ENCODE data around the gene KAZN.
"Not testable (repeated sequence)": the region's sequence is repeated elsewhere in the genome, so short reads cannot be mapped to it uniquely, and the experiment has no call there.

Gene KAZN

DNA sequence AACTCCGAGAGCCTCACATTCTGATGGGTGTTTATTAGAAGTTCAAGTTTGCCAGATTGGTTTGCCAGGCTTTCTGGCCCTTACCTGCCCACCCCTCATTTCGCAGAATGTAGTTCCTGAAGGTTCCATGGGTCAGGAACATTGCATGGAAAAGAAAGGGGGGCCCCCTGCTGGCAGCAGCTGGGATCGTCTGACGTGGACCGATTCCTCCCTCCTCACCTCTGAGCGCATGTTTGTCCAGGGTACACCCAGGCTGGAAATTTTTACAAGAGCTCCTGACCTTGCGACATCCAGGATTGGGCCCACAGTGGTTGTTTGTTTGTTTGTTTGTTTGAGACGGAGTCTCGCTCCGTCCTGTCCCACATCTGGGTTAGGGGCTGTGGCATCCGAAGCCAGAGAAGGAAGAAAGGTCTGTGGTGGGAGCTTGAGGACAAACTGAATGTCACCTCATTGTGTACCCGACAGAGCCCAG lies 429.1 kb downstream of the KAZN start:
- peak; percentile 7 for DNase-seq

- DNase-seq = no peak
These were observed 429.6 kb downstream of the KAZN start for GRCh38 chr1:15028102-15028501.

DNA sequence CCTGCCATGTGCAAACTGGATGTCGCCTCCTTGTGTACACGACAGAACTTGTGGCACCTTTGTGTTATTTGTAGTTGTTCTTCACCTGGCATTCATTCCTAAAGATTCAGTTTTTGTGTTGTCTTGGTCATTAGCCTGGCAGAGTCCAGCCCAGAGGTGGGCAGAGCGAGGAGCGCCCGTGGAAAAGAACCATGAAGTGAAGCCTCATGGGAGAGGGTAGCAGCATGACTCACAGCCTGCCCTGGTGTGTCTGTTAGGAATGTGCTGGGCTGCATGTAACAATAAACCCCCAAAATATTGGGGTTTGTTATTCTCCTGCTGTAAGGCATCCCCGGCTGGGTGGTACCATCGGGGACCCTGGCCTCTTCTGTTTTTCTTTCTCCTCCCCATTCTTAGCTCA lies 430.1 kb downstream of the KAZN start:
- no peak for DNase-seq

GRCh38 chr1:15029036-15029435 lies 430.6 kb downstream of the KAZN start:
- DNase-seq = no peak

DNA sequence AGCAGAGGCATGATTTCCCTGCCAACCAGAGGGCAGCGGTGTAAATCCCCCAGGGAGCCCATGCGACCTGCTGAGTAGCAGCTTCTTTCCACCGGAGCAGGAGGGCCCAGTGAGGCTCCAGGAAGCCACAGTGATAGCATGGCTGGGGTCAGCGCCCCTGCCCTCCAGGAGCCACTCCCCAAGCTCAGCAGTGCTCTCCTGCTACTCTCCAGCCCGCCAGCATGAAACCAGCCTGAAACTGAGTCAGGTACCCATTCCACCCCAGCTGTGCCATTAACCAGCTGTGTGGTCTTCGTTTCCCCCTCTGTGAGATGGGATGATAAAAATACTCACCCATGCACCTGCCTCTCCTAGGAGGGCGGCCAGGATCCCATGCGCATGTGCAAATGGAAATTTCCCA lies 431.3 kb downstream of the KAZN start:
- DNase-seq = no peak

DNA sequence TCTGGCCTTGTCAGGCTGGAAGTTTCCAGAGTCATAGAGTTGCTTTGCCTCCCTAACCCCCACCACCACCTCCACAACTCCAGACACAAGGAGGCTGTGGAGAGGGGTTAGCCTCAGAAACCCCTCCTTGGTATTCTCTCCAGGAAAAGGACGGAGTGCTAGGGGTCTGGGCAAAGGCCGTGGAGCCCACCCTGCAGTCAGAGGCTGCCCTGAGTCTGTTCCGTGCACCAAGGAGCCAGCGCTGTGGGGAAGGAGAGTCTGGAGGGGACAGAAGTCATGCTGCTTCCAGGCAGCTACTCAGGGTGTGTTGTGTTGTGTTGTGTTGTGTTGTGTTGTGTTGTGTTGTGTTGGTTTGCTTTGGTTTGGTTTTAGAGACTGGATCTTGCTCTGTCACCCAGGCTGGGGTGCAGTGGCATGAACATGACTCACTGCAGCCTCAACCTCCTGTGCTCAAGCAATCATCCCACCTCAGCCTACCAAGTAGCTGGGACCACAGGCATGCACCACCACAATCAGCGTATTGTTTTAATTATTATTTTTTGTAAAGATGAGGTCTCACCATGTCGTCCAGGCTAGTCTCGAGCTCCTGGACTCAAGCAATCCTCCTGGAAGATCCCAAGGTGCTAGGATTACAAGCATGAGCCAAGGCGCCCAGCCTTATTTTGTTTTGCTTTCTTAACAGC lies 432.9 kb downstream of the KAZN start:
- DNase-seq = no peak

- no peak for DNase-seq
These were observed 434.8 kb downstream of the KAZN start for GRCh38 chr1:15033264-15033663.

- DNase-seq = no peak
These were observed 436.2 kb downstream of the KAZN start for GRCh38 chr1:15034656-15035055.

GRCh38 chr1:15035236-15035635 lies 436.8 kb downstream of the KAZN start:
- no peak for DNase-seq

DNA sequence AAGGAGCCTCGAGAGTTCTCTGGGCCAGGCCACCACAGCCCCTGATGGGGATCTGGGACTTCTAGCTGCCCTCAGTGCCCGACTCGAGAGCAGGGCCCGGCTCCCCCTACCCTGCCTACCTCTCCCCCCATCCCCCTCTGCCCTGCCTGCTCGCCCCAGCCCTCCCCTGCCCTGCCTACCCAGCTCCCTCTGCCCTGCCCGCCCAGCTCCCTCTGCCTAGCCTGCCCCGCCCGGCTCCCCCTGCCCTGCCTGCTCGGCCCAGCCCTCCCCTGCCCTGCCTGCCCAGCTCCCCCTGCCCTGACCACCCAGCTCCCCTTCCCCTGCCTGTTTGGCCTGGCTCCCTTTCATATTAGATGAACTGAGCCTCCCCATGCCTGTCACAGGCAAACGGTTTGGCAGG lies 437.6 kb downstream of the KAZN start:
- DNase-seq = no peak

- DNase-seq = no peak
These were observed 439.9 kb downstream of the KAZN start for GRCh38 chr1:15038232-15039016.

DNA sequence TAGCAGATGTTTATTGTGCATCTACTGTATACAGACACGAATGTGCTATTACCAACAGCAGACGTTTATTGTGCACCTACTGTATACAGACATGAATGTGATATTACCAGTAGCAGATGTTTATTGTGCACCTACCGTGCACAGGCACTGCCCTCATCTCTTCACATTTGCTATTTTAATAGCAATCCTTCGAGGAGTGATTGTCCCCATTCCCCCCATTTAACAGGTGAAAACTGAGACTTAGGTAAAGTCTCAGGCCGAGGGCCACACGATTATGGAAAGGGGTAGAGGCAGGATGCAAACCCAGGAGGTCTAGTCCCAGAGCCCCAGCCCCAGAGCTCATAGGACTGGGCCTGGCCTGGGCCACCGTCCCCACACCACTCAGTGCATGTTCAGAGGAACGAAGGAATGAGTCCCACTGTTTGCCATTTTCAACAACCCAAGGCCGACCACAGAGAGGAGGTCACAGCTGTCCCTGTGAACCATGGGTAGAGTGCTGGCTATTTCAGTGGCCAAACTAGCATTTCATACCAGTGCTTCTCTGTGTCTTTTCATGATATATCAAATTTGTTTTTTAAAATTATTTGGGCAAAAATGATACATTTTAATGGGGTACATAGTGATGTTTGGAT lies 440.6 kb downstream of the KAZN start:
- no peak for DNase-seq

GRCh38 chr1:15039901-15040300 lies 441.4 kb downstream of the KAZN start:
- DNase-seq = no peak

GRCh38 chr1:15040685-15041084 lies 442.2 kb downstream of the KAZN start:
- DNase-seq = not testable (repeated sequence)

DNA sequence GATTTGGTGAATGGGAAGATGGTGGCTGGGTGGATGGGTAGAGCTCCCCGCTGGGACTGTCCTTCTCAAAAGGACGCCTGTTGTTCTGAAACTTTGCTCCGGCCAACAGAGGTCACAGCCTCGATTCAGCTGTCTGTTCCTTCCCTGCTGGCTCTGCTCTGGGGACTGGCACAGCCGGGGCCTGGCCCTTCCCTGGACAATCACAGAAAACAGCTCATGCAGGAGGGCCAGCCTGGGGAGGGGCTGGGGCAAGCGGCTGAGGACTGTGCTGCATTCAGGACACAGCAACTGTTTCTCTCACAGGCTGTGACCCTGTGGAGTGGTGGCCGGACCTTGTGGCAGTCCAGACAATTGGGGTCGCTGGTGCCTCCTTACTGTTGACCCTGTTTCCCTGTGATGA lies 444.4 kb downstream of the KAZN start:
- DNase-seq = no peak

GRCh38 chr1:15043934-15044333 lies 445.4 kb downstream of the KAZN start:
- no peak for DNase-seq

DNA sequence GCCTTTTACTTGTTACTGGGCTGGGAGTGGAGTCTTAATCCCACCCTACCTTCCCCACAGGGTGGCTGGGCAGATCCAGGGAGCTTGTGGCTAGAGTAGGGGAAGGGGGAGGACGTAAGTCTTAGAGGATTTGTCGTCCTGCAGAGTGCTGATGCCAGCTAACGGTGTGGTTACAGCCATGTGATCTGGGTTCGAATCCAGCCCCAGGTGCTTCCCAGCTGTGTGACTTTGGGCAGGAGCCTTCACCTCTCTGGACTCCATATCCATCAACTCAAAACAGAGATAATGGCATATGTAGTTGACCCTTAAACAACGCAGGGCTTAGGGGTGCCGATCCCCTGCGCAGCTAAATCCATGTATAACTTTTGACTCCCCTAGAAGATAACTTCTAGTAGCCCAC lies 446.6 kb downstream of the KAZN start:
- DNase-seq = no peak

DNA sequence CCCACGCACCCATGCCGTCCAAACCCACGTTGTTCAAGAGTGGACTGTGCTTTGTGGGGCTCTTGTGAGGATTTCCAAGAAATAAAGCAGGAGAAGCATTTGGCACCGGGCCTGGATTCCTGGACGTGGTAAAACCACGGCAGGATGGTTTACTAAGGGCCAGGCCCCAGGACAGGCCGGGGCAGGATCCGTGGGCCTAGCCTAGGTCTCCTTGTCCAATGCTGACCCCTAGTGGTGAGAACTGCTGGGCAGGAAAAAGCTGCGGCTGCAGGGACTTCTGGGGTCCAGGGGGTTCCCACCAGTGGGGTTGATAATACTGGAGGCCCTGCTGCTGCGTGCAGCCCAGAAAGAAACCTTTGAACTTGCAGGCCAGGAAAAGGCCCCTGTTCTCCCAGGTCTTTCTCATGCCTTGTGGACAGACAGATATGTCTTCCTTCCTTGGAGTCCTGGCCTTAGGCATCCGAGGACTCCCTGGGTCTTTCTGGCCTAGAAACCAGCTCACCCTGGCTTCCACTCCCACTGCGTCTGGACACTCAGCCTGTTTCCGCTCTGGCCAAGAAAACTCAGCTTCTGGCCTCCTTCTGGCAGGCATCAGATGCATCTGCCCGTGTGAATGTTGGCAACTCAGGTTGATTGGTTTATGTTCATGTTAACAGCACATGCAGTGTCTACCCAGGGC lies 448.1 kb downstream of the KAZN start:
- DNase-seq = peak; percentile 38

GRCh38 chr1:15047237-15047636 lies 448.8 kb downstream of the KAZN start:
- no peak for DNase-seq

DNA sequence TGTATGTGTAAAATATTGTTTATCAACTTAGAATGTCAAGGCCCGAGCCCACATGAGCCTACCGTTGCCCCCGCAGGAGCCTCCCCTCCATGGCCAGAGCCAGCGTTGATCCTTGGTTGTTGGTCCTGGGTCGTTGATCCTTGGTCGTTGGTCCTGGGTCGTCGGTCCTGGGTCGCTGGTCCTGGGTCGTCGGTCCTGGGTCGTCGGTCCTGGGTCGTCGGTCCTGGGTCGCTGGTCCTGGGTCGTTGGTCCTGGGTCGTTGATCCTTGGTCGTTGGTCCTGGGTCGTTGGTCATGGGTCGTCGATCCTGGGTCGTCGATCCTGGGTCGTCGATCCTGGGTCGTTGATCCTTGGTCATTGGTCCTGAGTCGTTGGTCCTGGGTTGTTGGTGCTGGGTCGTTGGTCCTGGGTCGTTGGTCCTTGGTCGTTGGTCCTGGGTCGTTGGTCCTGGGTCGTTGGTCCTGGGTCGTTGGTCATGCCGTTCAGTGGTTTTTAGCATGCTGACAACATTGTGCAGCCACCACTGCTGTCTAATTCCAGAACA lies 450.0 kb downstream of the KAZN start:
- no peak for DNase-seq

- no peak for DNase-seq
These were observed 450.6 kb downstream of the KAZN start for GRCh38 chr1:15049067-15049466.

- no peak for DNase-seq
These were observed 453.5 kb downstream of the KAZN start for GRCh38 chr1:15051882-15052528.

DNA sequence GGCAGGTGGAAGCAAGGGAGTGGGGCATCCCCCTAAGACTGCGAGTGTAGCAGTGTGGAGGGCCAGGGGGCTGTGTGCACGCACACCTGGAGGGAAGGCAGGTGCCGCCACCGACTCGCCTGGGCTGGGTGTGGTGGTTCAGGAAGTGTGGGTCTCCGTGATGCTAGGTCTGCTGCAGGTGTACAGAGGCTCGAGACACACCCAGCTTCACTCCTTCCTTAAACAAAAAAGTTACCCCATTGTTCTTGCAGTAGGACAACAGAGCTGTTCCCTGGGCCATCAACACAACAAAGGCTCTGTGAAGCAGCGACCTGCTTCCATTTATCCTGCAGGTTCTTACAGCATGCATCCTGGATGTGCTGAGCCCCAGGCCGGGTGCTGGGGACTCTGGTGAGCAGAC lies 454.7 kb downstream of the KAZN start:
- DNase-seq = no peak

All from activated T-cell treated with anti-CD3 and anti-CD28 coated beads for 4 hours (primary cell).